Hepatocyte (in vitro differentiated cells): ENCODE data around the gene HHLA2. TPM values are rescaled to one million over a fixed set of nuclear protein-coding genes. Genes with fewer than 3 reads are reported as not detected.

Experiments
- DNase-seq: peaks from one replicate; pipeline ENCODE4 v3.0.0-alpha.2; 2016; ENCODE audit warnings: low spot score
- H2AFZ ChIP-seq: fragments of 200-600 bp; sonication (generic); 2 replicates; pipeline ENCODE4 v1.6.0; 2016; ENCODE audit warnings: antibody characterized with exemption, mild to moderate bottlenecking
- H3K27ac ChIP-seq: fragments of 200-600 bp; sonication (generic); 2 replicates; pipeline ENCODE4 v1.5.1; 2016; ENCODE audit warnings: mild to moderate bottlenecking
- H3K27me3 ChIP-seq: fragments of 200-600 bp; sonication (generic); 2 replicates; pipeline ENCODE4 v1.6.1; 2016
- H3K36me3 ChIP-seq: fragments of 200-600 bp; sonication (generic); replicated peaks from 2 replicates; pipeline ENCODE4 v1.5.1; 2016; ENCODE audit warnings: low read depth; ENCODE audit not compliant: insufficient read depth
- H3K4me1 ChIP-seq: fragments of 200-600 bp; sonication (generic); 2 replicates; pipeline ENCODE4 v1.5.1; 2016; ENCODE audit warnings: mild to moderate bottlenecking, moderate library complexity; ENCODE audit not compliant: insufficient read depth
- H3K4me2 ChIP-seq: fragments of 200-600 bp; sonication (generic); 2 replicates; pipeline ENCODE4 v1.6.0; 2016
- H3K4me3 ChIP-seq: fragments of 200-600 bp; sonication (generic); 2 replicates; pipeline ENCODE4 v1.5.1; 2016; ENCODE audit warnings: mild to moderate bottlenecking
- H3K79me2 ChIP-seq: fragments of 200-600 bp; sonication (generic); 2 replicates; pipeline ENCODE4 v1.6.0; 2017; ENCODE audit warnings: mild to moderate bottlenecking
- H3K9me2 ChIP-seq: fragments of 200-600 bp; sonication (generic); replicated peaks from 2 replicates; pipeline ENCODE4 v1.6.0; 2017; ENCODE audit warnings: mild to moderate bottlenecking; ENCODE audit not compliant: insufficient read depth
- H3K9me3 ChIP-seq: fragments of 200-600 bp; sonication (generic); 2 replicates; pipeline ENCODE4 v1.5.1; 2016; ENCODE audit warnings: low read depth, mild to moderate bottlenecking
- H4K20me1 ChIP-seq: fragments of 200-600 bp; sonication (generic); 2 replicates; pipeline ENCODE4 v1.6.0; 2016; ENCODE audit warnings: mild to moderate bottlenecking; ENCODE audit not compliant: insufficient read depth, poor library complexity, severe bottlenecking
- CTCF ChIP-seq: fragments of 200-600 bp; sonication (generic); IDR thresholded peaks from 2 replicates; pipeline ENCODE4 v1.5.1; 2016; ENCODE audit warnings: antibody characterized with exemption, mild to moderate bottlenecking; ENCODE audit not compliant: poor library complexity
- EZH2 ChIP-seq: fragments of 200-600 bp; sonication (generic); IDR thresholded peaks from 2 replicates; pipeline ENCODE4 v1.6.1; 2016; ENCODE audit warnings: antibody characterized with exemption, mild to moderate bottlenecking, borderline replicate concordance
- EZH2phosphoT487 ChIP-seq: fragments of 200-600 bp; sonication (generic); IDR thresholded peaks from one replicate; pipeline ENCODE4 v1.6.1; 2018; ENCODE audit warnings: antibody characterized with exemption, mild to moderate bottlenecking, low read depth, moderate library complexity; ENCODE audit not compliant: unreplicated experiment, severe bottlenecking
- WGBS: methylation state at CpG from one replicate; pipeline ENCODE4 v1.1.6; 2016; ENCODE audit warnings: low lambda C conversion rate; ENCODE audit errors: missing lambda C conversion rate; 5-methylcytosine and 5-hydroxymethylcytosine counted together
- polyA plus RNA-seq: library from polyadenylated mRNA; unstranded; fragments of >200 nt; fragmentation: Nextera tagmentation; extraction: Ambion mirVana; gene quantifications from 2 replicates; pipeline ENCODE4 v1.2.1, GENCODE V29; 2016
- total RNA-seq: library from RNA; depleted of rRNA; stranded (reverse); fragments of >200 nt; gene quantifications from 2 replicates; pipeline ENCODE4 v1.2.3, GENCODE V29; 2014

Gene HHLA2
- total and polyA plus RNA-seq, 2 experiments from 2014 or later: 6.1 to 21.8 TPM

- Histone ChIP-seq H3K36me3 (no peaks in the 10 kb centered on the region), H4K20me1 (no peaks in the 10 kb centered on the region), H3K79me2 (no peaks in the 10 kb centered on the region), H3K9me2 (no peaks in the 10 kb centered on the region), H2AFZ (no peak overlapping the region), H3K27me3 (no peaks in the 10 kb centered on the region), H3K9me3 (no peaks in the 10 kb centered on the region), H3K4me2 (no peak overlapping the region), H3K4me1 (no peaks in the 10 kb centered on the region), H3K4me3 (no peak overlapping the region), H3K27ac (no peak overlapping the region)
- WGBS: 93% methylated on average over 1 of the region's 1 CpG
- no peak for TF ChIP-seq EZH2
- no peak for TF ChIP-seq CTCF
- TF ChIP-seq EZH2phosphoT487: no peak
- DNase-seq: no peak
These were observed 100.0 kb downstream of the HHLA2 start for GRCh38 chr3:108396336-108396735.

GRCh38 chr3:108398510-108398909, 102.2 kb downstream of the HHLA2 start:
- Histone ChIP-seq H3K27me3 (no peaks in the 10 kb centered on the region), H3K27ac (no peak overlapping the region), H3K4me3 (no peak overlapping the region), H3K36me3 (no peaks in the 10 kb centered on the region), H3K4me2 (no peak overlapping the region), H3K79me2 (no peaks in the 10 kb centered on the region), H3K9me2 (no peaks in the 10 kb centered on the region), H2AFZ (no peak overlapping the region), H3K9me3 (no peaks in the 10 kb centered on the region), H4K20me1 (no peaks in the 10 kb centered on the region), H3K4me1 (no peaks in the 10 kb centered on the region)
- DNase-seq: no peak
- no peak for TF ChIP-seq EZH2
- TF ChIP-seq EZH2phosphoT487: no peak
- WGBS: 97% methylated on average over 6 of the region's 6 CpGs

- Histone ChIP-seq H3K36me3 (no peaks in the 10 kb centered on the region), H3K9me2 (no peaks in the 10 kb centered on the region), H2AFZ (no peak overlapping the region), H3K4me3 (no peak overlapping the region), H3K27me3 (no peaks in the 10 kb centered on the region), H3K79me2 (no peaks in the 10 kb centered on the region), H3K27ac (no peak overlapping the region), H3K9me3 (no peaks in the 10 kb centered on the region), H3K4me2 (no peak overlapping the region), H3K4me1 (peaks cover 12% of the 10 kb centered on the region), H4K20me1 (no peaks in the 10 kb centered on the region)
- TF ChIP-seq EZH2phosphoT487 (no peak), EZH2 (no peak), CTCF (no peak)
- no peak for DNase-seq
- WGBS: 87% methylated on average over 2 of the region's 2 CpGs
These were observed 105.5 kb downstream of the HHLA2 start for GRCh38 chr3:108401836-108402235.

- no peaks in the 10 kb centered on the region for H3K9me2 ChIP-seq
- no peaks in the 10 kb centered on the region for H3K36me3 ChIP-seq
- TF ChIP-seq CTCF (no peak), EZH2phosphoT487 (no peak), EZH2 (no peak)
- H3K79me2 ChIP-seq: no peaks in the 10 kb centered on the region
- H3K9me3 ChIP-seq: no peaks in the 10 kb centered on the region
- no peak overlapping the region for H2AFZ ChIP-seq
- no peaks in the 10 kb centered on the region for H3K27me3 ChIP-seq
- 86% methylated on average over 1 of the region's 1 CpG for WGBS
- no peak overlapping the region for H3K4me3 ChIP-seq
- H3K27ac ChIP-seq: no peak overlapping the region
- no peak overlapping the region for H3K4me2 ChIP-seq
- no peaks in the 10 kb centered on the region for H4K20me1 ChIP-seq
- no peak for DNase-seq
- peaks cover 12% of the 10 kb centered on the region for H3K4me1 ChIP-seq
These were observed 106.8 kb downstream of the HHLA2 start for GRCh38 chr3:108403198-108403597.
